Measurements from ENCODE around the gene BCAS3. TPM values are rescaled to one million over a fixed set of nuclear protein-coding genes. Genes with fewer than 3 reads are reported as not detected.

BCAS3 gene
- total RNA-seq, 1 donor from 2014 or later, result 44.8 TPM

GRCh38 chr17:61116577-61116976, 438.9 kb downstream of the BCAS3 start:
- H3K36me3 Mint-ChIP-seq (ENCODE audit: unreplicated experiment), result peaks cover 11% of the 10 kb centered on the region
- no peaks in the 10 kb centered on the region for H3K9me3 Mint-ChIP-seq (ENCODE audit: unreplicated experiment)
- no peak for TF ChIP-seq CTCF (IDR thresholded peaks at IDR 0.05; ENCODE audit: partially characterized antibody, unreplicated experiment)
- H3K27ac Mint-ChIP-seq (ENCODE audit: unreplicated experiment), result no peak overlapping the region
- no peak overlapping the region for H3K4me3 Mint-ChIP-seq (ENCODE audit: unreplicated experiment)
- H3K4me1 Mint-ChIP-seq (ENCODE audit: low read depth, unreplicated experiment), result no peaks in the 10 kb centered on the region
- no peak for DNase-seq
- no peaks in the 10 kb centered on the region for H3K27me3 Mint-ChIP-seq (ENCODE audit: unreplicated experiment)

- Mint-ChIP-seq H3K27ac (ENCODE audit: unreplicated experiment) (no peak overlapping the region), H3K27me3 (ENCODE audit: unreplicated experiment) (no peaks in the 10 kb centered on the region), H3K4me3 (ENCODE audit: unreplicated experiment) (no peak overlapping the region), H3K9me3 (ENCODE audit: unreplicated experiment) (no peaks in the 10 kb centered on the region), H3K36me3 (ENCODE audit: unreplicated experiment) (peaks cover 11% of the 10 kb centered on the region), H3K4me1 (ENCODE audit: low read depth, unreplicated experiment) (peaks cover 8% of the 10 kb centered on the region)
- TF ChIP-seq CTCF (IDR thresholded peaks at IDR 0.05; ENCODE audit: partially characterized antibody, unreplicated experiment), result no peak
- DNase-seq, result no peak
Measured at GRCh38 chr17:61117983-61118382, 440.3 kb downstream of the BCAS3 start.

DNA sequence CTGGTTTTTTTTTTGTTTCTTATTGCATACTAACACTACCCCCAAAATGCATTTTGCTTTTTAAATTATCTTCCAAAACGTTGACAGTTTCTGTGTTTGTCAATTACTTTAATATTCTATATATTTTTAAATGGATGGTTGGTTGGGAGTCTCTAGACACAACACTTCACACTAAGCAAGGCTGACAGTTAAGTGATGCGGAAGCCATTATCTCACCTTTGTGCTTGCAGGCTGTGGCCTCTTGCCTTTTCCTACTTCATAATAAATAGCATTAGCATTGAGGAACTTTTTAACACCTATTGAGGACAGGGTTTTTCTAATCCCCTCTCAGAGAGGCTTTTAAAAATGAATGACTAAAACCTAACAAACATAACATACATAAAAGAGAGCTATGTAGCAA, 441.2 kb downstream of the BCAS3 start:
- peaks cover 11% of the 10 kb centered on the region for H3K4me1 Mint-ChIP-seq (ENCODE audit: low read depth, unreplicated experiment)
- TF ChIP-seq CTCF (IDR thresholded peaks at IDR 0.05; ENCODE audit: partially characterized antibody, unreplicated experiment), result no peak
- H3K9me3 Mint-ChIP-seq (ENCODE audit: unreplicated experiment), result no peaks in the 10 kb centered on the region
- H3K36me3 Mint-ChIP-seq (ENCODE audit: unreplicated experiment), result peaks cover 11% of the 10 kb centered on the region
- H3K27me3 Mint-ChIP-seq (ENCODE audit: unreplicated experiment), result no peaks in the 10 kb centered on the region
- no peak overlapping the region for H3K27ac Mint-ChIP-seq (ENCODE audit: unreplicated experiment)
- no peak overlapping the region for H3K4me3 Mint-ChIP-seq (ENCODE audit: unreplicated experiment)
- no peak for DNase-seq

DNA sequence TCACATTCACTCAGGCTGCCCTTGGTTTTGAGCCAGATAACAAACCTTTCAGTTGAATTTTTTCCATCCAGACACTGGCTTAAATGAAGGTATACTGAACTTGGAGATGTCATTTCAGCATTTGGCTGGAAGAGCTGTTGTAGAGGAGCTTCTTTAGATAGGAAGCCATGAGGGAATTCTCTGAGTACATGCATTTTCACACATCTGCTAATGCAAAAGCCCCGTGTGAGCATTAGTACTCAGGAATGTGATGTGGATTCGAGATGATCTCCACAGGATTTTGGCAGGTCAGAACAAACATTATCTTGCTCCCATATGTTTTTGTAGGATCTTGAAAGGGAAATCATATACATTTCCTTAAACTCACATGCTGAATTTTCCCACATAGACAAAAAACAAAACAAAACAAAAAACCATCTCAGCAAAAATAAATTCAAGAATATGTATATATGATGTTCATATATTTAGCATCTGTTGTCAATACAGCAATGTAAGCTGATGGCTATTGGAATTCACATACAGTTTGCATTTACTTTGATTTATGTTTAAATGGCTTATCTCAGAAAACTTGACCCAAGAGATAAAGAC, 444.8 kb downstream of the BCAS3 start:
- H3K36me3 Mint-ChIP-seq (ENCODE audit: unreplicated experiment), result peaks cover 6% of the 10 kb centered on the region
- no peaks in the 10 kb centered on the region for H3K9me3 Mint-ChIP-seq (ENCODE audit: unreplicated experiment)
- peak overlapping the region; percentile 52 for H3K4me3 Mint-ChIP-seq (ENCODE audit: unreplicated experiment)
- peak overlapping the region; percentile 52 for H3K27ac Mint-ChIP-seq (ENCODE audit: unreplicated experiment)
- no peak for TF ChIP-seq CTCF (IDR thresholded peaks at IDR 0.05; ENCODE audit: partially characterized antibody, unreplicated experiment)
- no peak for DNase-seq
- H3K4me1 Mint-ChIP-seq (ENCODE audit: low read depth, unreplicated experiment), result peaks cover 16% of the 10 kb centered on the region
- no peaks in the 10 kb centered on the region for H3K27me3 Mint-ChIP-seq (ENCODE audit: unreplicated experiment)

- no peak for DNase-seq
Measured at GRCh38 chr17:61124562-61124961, 446.9 kb downstream of the BCAS3 start.

More at GRCh38 chr17:61124562-61124961, 446.9 kb downstream of the BCAS3 start:
- Mint-ChIP-seq H3K27me3 (ENCODE audit: unreplicated experiment) (no peaks in the 10 kb centered on the region), H3K36me3 (ENCODE audit: unreplicated experiment) (no peaks in the 10 kb centered on the region), H3K4me1 (ENCODE audit: low read depth, unreplicated experiment) (peaks cover 32% of the 10 kb centered on the region), H3K9me3 (ENCODE audit: unreplicated experiment) (peaks cover 2% of the 10 kb centered on the region), H3K27ac (ENCODE audit: unreplicated experiment) (no peak overlapping the region), H3K4me3 (ENCODE audit: unreplicated experiment) (no peak overlapping the region)
- TF ChIP-seq CTCF (IDR thresholded peaks at IDR 0.05; ENCODE audit: partially characterized antibody, unreplicated experiment), result no peak

Data from glutamatergic neuron (in vitro differentiated cells).